ENCODE results near the gene RAD51B. TPM values are rescaled to one million over a fixed set of nuclear protein-coding genes. Genes with fewer than 3 reads are reported as not detected.
A peak's percentile ranks its signal among the peaks of the same experiment; 100 is the strongest.

Gene RAD51B
- total RNA-seq, 1 experiment from 2014 or later, result 29.9 TPM

- H2AFZ ChIP-seq, result no peak overlapping the region
- no peaks in the 10 kb centered on the region for H3K27me3 ChIP-seq (ENCODE audit: insufficient read depth, low read depth)
- H3K9me2 ChIP-seq (ENCODE audit: insufficient read depth), result no peaks in the 10 kb centered on the region
- intact Hi-C loops (cut with micrococcal nuclease; ENCODE audit: unreplicated experiment), result no loop called here
- no peak overlapping the region for H3K4me2 ChIP-seq
- no peaks in the 10 kb centered on the region for H4K20me1 ChIP-seq (ENCODE audit: insufficient read depth)
- H3K9me3 ChIP-seq (ENCODE audit: insufficient read depth, low read depth), result peaks cover 13% of the 10 kb centered on the region; the same call in 1 of the 2 replicates
- no peaks in the 10 kb centered on the region for H3K36me3 ChIP-seq (ENCODE audit: low read depth)
- peaks cover 20% of the 10 kb centered on the region for H3K4me1 ChIP-seq (replicated peaks; ENCODE audit: insufficient read depth)
- ChIA-PET CTCF (no interaction called here), POLR2A (ENCODE audit: unreplicated experiment) (interaction anchor here (0.7 kb wide), 1 partner anchor 88 kb away, joined by 10 read pairs; no protein-coding TSS in a partner anchor)
- H3K79me2 ChIP-seq (ENCODE audit: low read depth), result no peaks in the 10 kb centered on the region
- DNase-seq, result peak in 1 of 2 experiments; percentile 16
- H3F3A ChIP-seq (ENCODE audit: insufficient read depth, low read depth), result peaks cover 17% of the 10 kb centered on the region
- no peak overlapping the region for H3K27ac ChIP-seq
- no TSS peak for BruUV-seq (replicated peaks)
- H3K4me3 ChIP-seq, result no peak overlapping the region
- TF ChIP-seq CTCF (conservative IDR thresholded peaks at IDR 0.05) (no peak), EZH2 (IDR thresholded peaks at IDR 0.05; ENCODE audit: low read depth) (no peak)
Measured at GRCh38 chr14:68604361-68604730, 784.8 kb downstream of the RAD51B start.

GRCh38 chr14:68604822-68605221 lies 785.2 kb downstream of the RAD51B start:
- no peak overlapping the region for H3K4me2 ChIP-seq
- no peaks in the 10 kb centered on the region for H3K36me3 ChIP-seq (ENCODE audit: low read depth)
- H3K4me3 ChIP-seq, result no peak overlapping the region
- H3K27me3 ChIP-seq (ENCODE audit: insufficient read depth, low read depth), result no peaks in the 10 kb centered on the region
- H2AFZ ChIP-seq, result no peak overlapping the region
- H3K79me2 ChIP-seq (ENCODE audit: low read depth), result no peaks in the 10 kb centered on the region
- H3F3A ChIP-seq (ENCODE audit: insufficient read depth, low read depth), result peaks cover 12% of the 10 kb centered on the region
- peaks cover 13% of the 10 kb centered on the region; the same call in 1 of the 2 replicates for H3K9me3 ChIP-seq (ENCODE audit: insufficient read depth, low read depth)
- intact Hi-C loops (cut with micrococcal nuclease; ENCODE audit: unreplicated experiment), result no loop called here
- H3K27ac ChIP-seq, result no peak overlapping the region
- ChIA-PET CTCF (no interaction called here), POLR2A (ENCODE audit: unreplicated experiment) (interaction anchor here (0.7 kb wide), 1 partner anchor 89 kb away, joined by 10 read pairs; no protein-coding TSS in a partner anchor)
- no peak for TF ChIP-seq CTCF (conservative IDR thresholded peaks at IDR 0.05)
- TF ChIP-seq EZH2 (IDR thresholded peaks at IDR 0.05; ENCODE audit: low read depth), result no peak
- H3K4me1 ChIP-seq (replicated peaks; ENCODE audit: insufficient read depth), result peaks cover 15% of the 10 kb centered on the region
- BruUV-seq (replicated peaks), result no TSS peak
- peak in 1 of 2 experiments; percentile 23 for DNase-seq
- no peaks in the 10 kb centered on the region for H4K20me1 ChIP-seq (ENCODE audit: insufficient read depth)
- H3K9me2 ChIP-seq (ENCODE audit: insufficient read depth), result no peaks in the 10 kb centered on the region

GRCh38 chr14:68606176-68606575 lies 786.6 kb downstream of the RAD51B start:
- TF ChIP-seq EZH2 (IDR thresholded peaks at IDR 0.05; ENCODE audit: low read depth), result no peak
- TF ChIP-seq CTCF (conservative IDR thresholded peaks at IDR 0.05), result no peak
- no peaks in the 10 kb centered on the region for H3F3A ChIP-seq (ENCODE audit: insufficient read depth, low read depth)
- H3K27me3 ChIP-seq (ENCODE audit: insufficient read depth, low read depth), result no peaks in the 10 kb centered on the region
- no peaks in the 10 kb centered on the region for H3K79me2 ChIP-seq (ENCODE audit: low read depth)
- no TSS peak for BruUV-seq (replicated peaks)
- intact Hi-C loops (cut with micrococcal nuclease; ENCODE audit: unreplicated experiment), result no loop called here
- H3K36me3 ChIP-seq (ENCODE audit: low read depth), result no peaks in the 10 kb centered on the region
- no peak overlapping the region for H3K27ac ChIP-seq
- H3K4me2 ChIP-seq, result no peak overlapping the region
- H3K9me2 ChIP-seq (ENCODE audit: insufficient read depth), result no peaks in the 10 kb centered on the region
- peaks cover 2% of the 10 kb centered on the region for H3K4me1 ChIP-seq (replicated peaks; ENCODE audit: insufficient read depth)
- CTCF ChIA-PET, result no interaction called here
- H4K20me1 ChIP-seq (ENCODE audit: insufficient read depth), result no peaks in the 10 kb centered on the region
- H3K9me3 ChIP-seq (ENCODE audit: insufficient read depth, low read depth), result peaks cover 13% of the 10 kb centered on the region; the same call in 1 of the 2 replicates
- no peak overlapping the region for H3K4me3 ChIP-seq
- no peak overlapping the region for H2AFZ ChIP-seq
- POLR2A ChIA-PET (ENCODE audit: unreplicated experiment), result no interaction called here
- DNase-seq, result no peak
